Activated CD4-positive, alpha-beta T cell treated with anti-CD3 and anti-CD28 coated beads, Interleukin-2, amount 10 ng/mL, durations not matched to agents 7 days and 5 days (primary cell): ENCODE data around the gene SIPA1L3. TPM values are rescaled to one million over a fixed set of nuclear protein-coding genes. Genes with fewer than 3 reads are reported as not detected.
"Not testable (repeated sequence)": the region's sequence is repeated elsewhere in the genome, so short reads cannot be mapped to it uniquely, and the experiment has no call there.

ENCODE experiments used
- CTCF ChIA-PET: fragments of 350-600 bp; sonication (Branson Sonifier 250); formaldehyde crosslinking; loops from one replicate; lab custom pipeline; 2021; ENCODE audit warnings: antibody characterized with exemption; lab: Charles Lee
- POLR2A ChIA-PET: fragments of 350-600 bp; sonication (Branson Sonifier 250); formaldehyde crosslinking; loops from one replicate; lab custom pipeline; 2021; ENCODE audit warnings: antibody characterized with exemption; lab: Charles Lee
- DNase-seq: peaks from one replicate; pipeline ENCODE4 v3.0.0-alpha.2; 2020
- H3K27ac Mint-ChIP-seq: one replicate; pipeline ENCODE4 v1.8.0; 2021; ENCODE audit warnings: mild to moderate bottlenecking, moderate library complexity, mixed read lengths
- H3K27me3 Mint-ChIP-seq: one replicate; pipeline ENCODE4 v1.8.0; 2021; ENCODE audit warnings: mixed read lengths
- H3K36me3 Mint-ChIP-seq: one replicate; pipeline ENCODE4 v1.8.0; 2021; ENCODE audit warnings: low read depth, mixed read lengths
- H3K4me1 Mint-ChIP-seq: one replicate; pipeline ENCODE4 v1.8.0; 2021; ENCODE audit warnings: mixed read lengths
- H3K4me3 Mint-ChIP-seq: one replicate; pipeline ENCODE4 v1.8.0; 2021; ENCODE audit warnings: mild to moderate bottlenecking, moderate library complexity, mixed read lengths
- H3K9me3 Mint-ChIP-seq: one replicate; pipeline ENCODE4 v1.8.0; 2021; ENCODE audit warnings: mixed read lengths
- total RNA-seq, 2 experiments: library from RNA; stranded (reverse); gene quantifications; one replicate each; pipeline ENCODE4 v1.2.3, GENCODE V29; 2021

The SIPA1L3 gene
- total RNA-seq, 2 experiments from 2014 or later = 17.1 to 25.0 TPM

GRCh38 chr19:38055655-38056521 is 148.9 kb downstream of the SIPA1L3 start:
- CTCF ChIA-PET = interaction anchor here (0.5 to 1.3 kb wide), 3 partner anchors 17 to 153 kb away, joined by 3 to 7 read pairs (median 3); no protein-coding TSS in a partner anchor
- POLR2A ChIA-PET = no interaction called here
- no peak overlapping the region for H3K4me3 Mint-ChIP-seq

GRCh38 chr19:38056646-38057045 is 149.6 kb downstream of the SIPA1L3 start:
- no peaks in the 10 kb centered on the region for H3K27me3 Mint-ChIP-seq
- ChIA-PET CTCF (no interaction called here), POLR2A (no interaction called here)
- H3K4me3 Mint-ChIP-seq = no peak overlapping the region
- H3K4me1 Mint-ChIP-seq = peaks cover 28% of the 10 kb centered on the region
- H3K27ac Mint-ChIP-seq = no peak overlapping the region
- peaks cover 4% of the 10 kb centered on the region for H3K36me3 Mint-ChIP-seq
- DNase-seq = no peak
- peaks cover 5% of the 10 kb centered on the region for H3K9me3 Mint-ChIP-seq

More at GRCh38 chr19:38055655-38056521, 148.9 kb downstream of the SIPA1L3 start:
- peaks cover 8% of the 10 kb centered on the region for H3K36me3 Mint-ChIP-seq
- H3K9me3 Mint-ChIP-seq = peaks cover 5% of the 10 kb centered on the region
- H3K4me1 Mint-ChIP-seq = peaks cover 28% of the 10 kb centered on the region
- no peaks in the 10 kb centered on the region for H3K27me3 Mint-ChIP-seq
- peak overlapping the region; percentile 21 for H3K27ac Mint-ChIP-seq
- DNase-seq = no peak

GRCh38 chr19:38057959-38058690 is 151.1 kb downstream of the SIPA1L3 start:
- H3K36me3 Mint-ChIP-seq = peaks cover 2% of the 10 kb centered on the region
- no peak for DNase-seq
- ChIA-PET POLR2A (interaction anchor here (2.0 kb wide), 1 partner anchor 9 kb away, joined by 5 read pairs; no protein-coding TSS in a partner anchor), CTCF (interaction anchor here (1.4 to 1.7 kb wide), 2 partner anchors 9 to 59 kb away, joined by 3 to 4 read pairs; no protein-coding TSS in a partner anchor)
- H3K27me3 Mint-ChIP-seq = no peaks in the 10 kb centered on the region
- no peaks in the 10 kb centered on the region for H3K9me3 Mint-ChIP-seq
- H3K4me3 Mint-ChIP-seq = no peak overlapping the region
- peaks cover 28% of the 10 kb centered on the region for H3K4me1 Mint-ChIP-seq
- peak overlapping the region; percentile 6 for H3K27ac Mint-ChIP-seq

GRCh38 chr19:38059897-38060296 is 152.9 kb downstream of the SIPA1L3 start:
- H3K4me3 Mint-ChIP-seq = peak overlapping the region; percentile 25
- ChIA-PET POLR2A (interaction anchor here (2.0 kb wide), 1 partner anchor 11 kb away, joined by 5 read pairs; no protein-coding TSS in a partner anchor), CTCF (interaction anchor here (0.8 to 1.3 kb wide), 5 partner anchors 8 to 25 kb away, joined by 3 to 5 read pairs (median 4); no protein-coding TSS in a partner anchor)
- DNase-seq = peak; percentile 36
- peak overlapping the region; percentile 93 for H3K27ac Mint-ChIP-seq
- no peaks in the 10 kb centered on the region for H3K9me3 Mint-ChIP-seq
- H3K27me3 Mint-ChIP-seq = no peaks in the 10 kb centered on the region
- peaks cover 28% of the 10 kb centered on the region for H3K4me1 Mint-ChIP-seq
- H3K36me3 Mint-ChIP-seq = peaks cover 2% of the 10 kb centered on the region

GRCh38 chr19:38060331-38060730 is 153.3 kb downstream of the SIPA1L3 start:
- no peak for DNase-seq
- POLR2A ChIA-PET = interaction anchor here (2.0 kb wide), 1 partner anchor 11 kb away, joined by 5 read pairs; no protein-coding TSS in a partner anchor
- Mint-ChIP-seq H3K36me3 (peaks cover 2% of the 10 kb centered on the region), H3K4me3 (no peak overlapping the region), H3K27ac (peak overlapping the region; percentile 93), H3K4me1 (peaks cover 28% of the 10 kb centered on the region), H3K9me3 (no peaks in the 10 kb centered on the region), H3K27me3 (no peaks in the 10 kb centered on the region)
- CTCF ChIA-PET = interaction anchor here (0.9 to 1.3 kb wide), 3 partner anchors 10 to 25 kb away, joined by 3 to 5 read pairs (median 3); no protein-coding TSS in a partner anchor

GRCh38 chr19:38061294-38061693 is 154.3 kb downstream of the SIPA1L3 start:
- ChIA-PET POLR2A (no interaction called here), CTCF (no interaction called here)
- H3K36me3 Mint-ChIP-seq = peaks cover 2% of the 10 kb centered on the region
- no peaks in the 10 kb centered on the region for H3K27me3 Mint-ChIP-seq
- H3K4me1 Mint-ChIP-seq = peaks cover 25% of the 10 kb centered on the region
- no peak overlapping the region for H3K4me3 Mint-ChIP-seq
- H3K27ac Mint-ChIP-seq = no peak overlapping the region
- H3K9me3 Mint-ChIP-seq = no peaks in the 10 kb centered on the region
- DNase-seq = no peak

GRCh38 chr19:38062959-38063761 is 156.2 kb downstream of the SIPA1L3 start:
- DNase-seq = no peak
- H3K4me1 Mint-ChIP-seq = peaks cover 18% of the 10 kb centered on the region
- POLR2A ChIA-PET = no interaction called here
- peaks cover 2% of the 10 kb centered on the region for H3K36me3 Mint-ChIP-seq
- no peak overlapping the region for H3K4me3 Mint-ChIP-seq
- CTCF ChIA-PET = interaction anchor here (0.8 kb wide), 1 partner anchor 16 kb away, joined by 3 read pairs; no protein-coding TSS in a partner anchor
- H3K27ac Mint-ChIP-seq = no peak overlapping the region
- no peaks in the 10 kb centered on the region for H3K9me3 Mint-ChIP-seq
- no peaks in the 10 kb centered on the region for H3K27me3 Mint-ChIP-seq

- no peak for DNase-seq
- ChIA-PET POLR2A (no interaction called here), CTCF (interaction anchor here (0.7 to 0.8 kb wide), 2 partner anchors 17 to 153 kb away, joined by 3 read pairs; no protein-coding TSS in a partner anchor)
- H3K4me1 Mint-ChIP-seq = peaks cover 12% of the 10 kb centered on the region
- peaks cover 2% of the 10 kb centered on the region for H3K36me3 Mint-ChIP-seq
- no peaks in the 10 kb centered on the region for H3K9me3 Mint-ChIP-seq
- no peaks in the 10 kb centered on the region for H3K27me3 Mint-ChIP-seq
- no peak overlapping the region for H3K4me3 Mint-ChIP-seq
- H3K27ac Mint-ChIP-seq = no peak overlapping the region
Observed at GRCh38 chr19:38063928-38064327, 156.9 kb downstream of the SIPA1L3 start.

GRCh38 chr19:38064661-38065425 is 157.8 kb downstream of the SIPA1L3 start:
- CTCF ChIA-PET = interaction anchor here (0.7 to 1.0 kb wide), 3 partner anchors 29 to 381 kb away, joined by 3 read pairs; no protein-coding TSS in a partner anchor

GRCh38 chr19:38065775-38066174 is 158.8 kb downstream of the SIPA1L3 start:
- H3K9me3 Mint-ChIP-seq, H3K27ac Mint-ChIP-seq, DNase-seq, H3K27me3 Mint-ChIP-seq, H3K36me3 Mint-ChIP-seq, H3K4me1 Mint-ChIP-seq, H3K4me3 Mint-ChIP-seq, POLR2A ChIA-PET: not testable (repeated sequence)
- CTCF ChIA-PET = interaction anchor here (0.7 to 1.0 kb wide), 3 partner anchors 28 to 380 kb away, joined by 3 read pairs; no protein-coding TSS in a partner anchor

More at GRCh38 chr19:38064661-38065425, 157.8 kb downstream of the SIPA1L3 start:
- no peak for DNase-seq
- Mint-ChIP-seq H3K4me3 (no peak overlapping the region), H3K27me3 (no peaks in the 10 kb centered on the region), H3K4me1 (peaks cover 6% of the 10 kb centered on the region), H3K9me3 (no peaks in the 10 kb centered on the region), H3K36me3 (peaks cover under 1% of the 10 kb centered on the region), H3K27ac (no peak overlapping the region)
- POLR2A ChIA-PET = no interaction called here

GRCh38 chr19:38068826-38069225 is 161.8 kb downstream of the SIPA1L3 start:
- H3K9me3 Mint-ChIP-seq = no peaks in the 10 kb centered on the region
- CTCF ChIA-PET = interaction anchor here (0.6 to 1.4 kb wide), 2 partner anchors 9 to 37 kb away, joined by 4 read pairs; no protein-coding TSS in a partner anchor
- no peak overlapping the region for H3K27ac Mint-ChIP-seq

More at GRCh38 chr19:38068826-38069225, 161.8 kb downstream of the SIPA1L3 start:
- Mint-ChIP-seq H3K27me3 (no peaks in the 10 kb centered on the region), H3K4me3 (no peak overlapping the region), H3K4me1 (no peaks in the 10 kb centered on the region), H3K36me3 (peaks cover 2% of the 10 kb centered on the region)
- no peak for DNase-seq
- POLR2A ChIA-PET = no interaction called here
